ENCODE data around the gene AHSA1.

DNA sequence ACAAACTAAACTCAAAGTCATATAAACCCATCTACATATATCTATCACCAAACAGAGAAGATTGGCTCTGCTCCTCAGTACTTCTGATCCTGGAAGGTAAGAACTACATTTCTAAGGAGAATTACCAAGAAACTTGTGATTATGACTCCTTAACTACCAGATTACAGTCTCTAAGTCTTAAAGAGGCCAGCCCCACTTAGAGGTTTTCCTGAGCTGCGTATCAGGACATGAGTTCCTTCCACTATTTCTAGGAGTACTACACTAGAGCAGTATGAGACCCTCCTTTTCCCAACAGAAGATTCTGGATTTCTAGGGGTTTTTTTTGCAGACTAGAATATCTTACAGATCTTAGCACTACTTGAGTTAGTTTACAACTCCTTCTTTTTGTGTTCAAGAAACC, 34.5 kb upstream of the AHSA1 start, which contains the start of gene NOXRED1:
- TF ChIP-seq CTCF (IDR thresholded peaks at IDR 0.05) (no peak), POLR2A (IDR thresholded peaks at IDR 0.05) (no peak)
